Hematopoietic multipotent progenitor cell (in vitro differentiated cells): ENCODE measurements around the gene PDCD5. TPM values are rescaled to one million over a fixed set of nuclear protein-coding genes. Genes with fewer than 3 reads are reported as not detected.
"Not testable (repeated sequence)": the region's sequence is repeated elsewhere in the genome, so short reads cannot be mapped to it uniquely, and the experiment has no call there.

Source experiments
- DNase-seq, 3 donors: peaks; one replicate each; pipeline ENCODE4 v3.0.0-alpha.2; 2011 to 2015; ENCODE audit warnings: low read depth in 2 of 3, low spot score in 2 of 3
- total RNA-seq: library from RNA; depleted of rRNA; stranded (reverse); fragments of >200 nt; gene quantifications from one replicate; pipeline ENCODE4 v1.2.3, GENCODE V29; 2012

PDCD5 gene, protein sequence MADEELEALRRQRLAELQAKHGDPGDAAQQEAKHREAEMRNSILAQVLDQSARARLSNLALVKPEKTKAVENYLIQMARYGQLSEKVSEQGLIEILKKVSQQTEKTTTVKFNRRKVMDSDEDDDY
- total RNA-seq: 18.6 TPM

DNA sequence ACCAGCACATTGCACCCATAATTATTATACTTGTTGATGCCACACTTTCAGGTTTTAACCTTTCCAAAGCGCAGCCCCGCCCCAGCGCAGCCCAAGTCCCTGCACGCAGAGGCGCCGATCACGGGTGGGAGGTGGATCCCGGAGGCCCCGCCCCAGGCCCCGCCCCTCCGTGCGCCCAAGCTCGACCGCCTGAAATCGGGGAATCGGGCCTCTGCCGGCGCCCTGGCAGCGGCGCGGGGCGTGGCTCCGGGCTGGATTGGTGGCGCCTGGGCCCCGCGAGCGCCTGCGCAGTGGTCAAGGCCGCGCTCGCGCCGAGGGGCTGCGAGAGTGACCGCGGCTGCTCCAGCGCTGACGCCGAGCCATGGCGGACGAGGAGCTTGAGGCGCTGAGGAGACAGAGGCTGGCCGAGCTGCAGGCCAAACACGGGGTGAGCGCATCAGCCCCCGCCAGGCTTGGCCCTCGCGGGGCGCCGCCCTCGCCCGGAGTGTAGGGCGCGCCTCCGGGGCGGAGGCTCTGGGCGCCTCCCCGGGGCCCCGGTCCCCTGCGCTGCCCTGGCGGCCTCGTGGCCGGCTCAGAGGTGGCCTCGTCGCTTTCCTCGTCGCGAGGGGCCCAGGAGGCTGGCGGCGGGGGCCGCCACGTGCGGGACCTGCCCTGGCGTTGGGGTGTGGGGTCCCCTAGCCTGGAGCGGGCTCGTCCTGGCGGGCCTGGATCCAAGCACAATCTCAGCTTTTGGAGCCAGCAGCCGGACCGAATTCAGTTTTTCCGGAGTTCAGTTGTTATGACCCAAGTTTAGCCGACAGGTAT is at the start of gene PDCD5:
Gene PDCD5 (plus strand): TSS at position 290 of the 804 bp plus-strand sequence. CDS start 72 bp downstream, at position 362.
- peak; percentile 93 to 96 (median 95) for DNase-seq

DNA sequence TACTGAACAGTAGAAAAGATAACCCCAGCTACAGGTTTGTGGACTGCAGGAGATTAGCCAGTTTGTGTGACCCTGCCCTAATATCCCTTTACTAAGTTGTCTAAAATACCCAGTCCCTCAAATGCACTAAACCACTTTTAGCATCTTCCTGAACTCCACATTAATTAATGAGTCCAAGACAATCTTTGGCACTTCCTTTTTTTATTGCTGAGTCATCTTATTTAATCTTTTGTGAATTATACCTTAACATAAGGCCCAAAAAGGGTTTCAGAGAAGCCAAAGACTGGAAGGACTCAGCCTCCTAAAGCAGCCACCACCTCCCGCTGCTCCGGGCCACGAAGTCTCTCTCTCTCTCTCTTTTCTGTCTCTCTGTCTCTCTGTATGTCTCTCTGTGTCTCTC is 48.8 kb upstream of the PDCD5 start:
- DNase-seq: peak in 2 of 3 donors; percentile 5 to 56

DNA sequence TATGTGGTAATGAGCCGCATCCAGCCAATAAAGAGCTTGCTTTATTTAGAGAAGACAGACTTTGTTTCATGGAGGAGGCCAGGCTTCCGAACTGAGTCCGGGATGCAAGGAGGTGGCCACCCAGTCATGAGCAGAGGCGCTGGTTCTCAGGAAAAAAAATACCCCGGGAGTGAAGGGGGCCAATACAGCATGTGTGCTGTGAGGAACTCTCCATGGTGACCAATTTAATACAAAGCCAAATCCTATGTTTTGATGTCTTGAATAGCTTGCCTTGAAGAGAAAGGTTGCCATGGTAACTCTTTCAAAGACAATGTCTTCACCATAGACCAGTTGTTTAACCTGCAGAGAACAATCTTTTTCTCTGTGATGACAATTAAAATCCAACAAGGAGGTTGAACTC is 43.4 kb upstream of the PDCD5 start:
- no peak for DNase-seq

DNA sequence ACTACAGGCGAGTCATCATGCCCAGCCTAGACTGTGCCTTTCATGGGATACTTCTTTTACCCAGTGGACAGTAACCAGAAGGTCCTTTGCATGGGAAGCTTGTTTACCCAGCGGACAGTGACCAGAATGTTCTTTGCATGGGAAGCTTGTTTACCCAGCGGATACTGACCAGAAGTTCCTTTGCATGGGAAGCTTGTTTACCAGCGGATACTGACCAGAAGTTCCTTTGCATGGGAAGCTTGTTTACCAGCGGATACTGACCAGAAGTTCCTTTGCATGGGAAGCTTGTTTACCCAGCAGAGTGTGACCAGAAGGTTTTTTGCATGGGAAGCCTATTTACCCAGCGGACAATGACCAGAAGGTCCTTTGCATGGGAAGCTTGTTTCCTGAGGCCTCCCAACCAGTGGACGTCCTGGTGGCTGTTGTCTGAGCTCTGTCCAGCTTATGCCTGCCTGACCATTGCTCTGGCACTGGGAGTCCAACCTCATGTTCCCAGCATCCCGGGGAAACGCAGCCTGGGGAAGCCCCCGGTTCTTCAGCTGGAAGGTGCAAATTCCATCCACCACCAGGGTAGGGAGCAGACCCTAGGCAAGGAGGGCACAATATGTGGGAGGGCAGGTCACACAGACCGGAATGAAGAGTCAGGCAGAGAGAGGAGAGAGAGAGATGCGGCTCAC is 41.6 kb upstream of the PDCD5 start:
- no peak for DNase-seq

DNA sequence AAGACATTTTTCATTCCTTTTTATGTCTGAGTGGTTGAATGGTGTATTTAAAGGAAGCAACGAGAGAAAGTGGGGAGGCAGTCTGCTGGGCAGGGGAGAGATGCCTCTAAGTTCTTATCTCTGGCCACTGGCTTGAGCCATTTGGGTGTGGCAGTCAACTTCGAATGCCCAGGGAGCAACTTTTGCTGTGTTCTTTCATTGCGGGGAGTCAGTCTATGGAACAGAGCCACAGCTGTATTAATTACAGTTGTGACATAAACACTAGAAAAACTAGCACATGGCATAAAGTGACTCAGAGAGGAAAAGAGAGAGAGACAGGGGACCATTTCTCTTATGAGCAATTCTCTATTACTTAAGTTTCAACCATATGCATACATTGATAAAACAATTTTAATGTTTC is 40.4 kb upstream of the PDCD5 start:
- no peak for DNase-seq

DNA sequence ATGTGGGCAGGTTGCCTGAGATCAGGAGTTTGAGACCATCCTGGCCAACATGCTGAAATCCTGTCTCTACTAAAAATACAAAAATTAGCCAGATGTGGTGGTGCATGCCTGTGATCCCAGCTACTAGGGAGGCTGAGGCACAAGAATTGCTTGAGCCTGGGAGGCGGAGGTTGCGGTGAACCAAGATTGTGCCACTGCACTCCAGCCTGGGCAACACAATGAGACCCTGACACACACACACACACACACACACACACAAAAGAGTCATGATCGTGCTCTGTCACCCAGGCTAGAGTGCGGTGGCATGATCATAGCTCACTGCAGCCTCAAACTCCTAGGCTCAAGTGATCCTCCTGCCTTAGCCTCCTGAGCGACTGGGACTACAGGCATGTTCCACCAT is 39.6 kb upstream of the PDCD5 start:
- not testable (repeated sequence) for DNase-seq

DNA sequence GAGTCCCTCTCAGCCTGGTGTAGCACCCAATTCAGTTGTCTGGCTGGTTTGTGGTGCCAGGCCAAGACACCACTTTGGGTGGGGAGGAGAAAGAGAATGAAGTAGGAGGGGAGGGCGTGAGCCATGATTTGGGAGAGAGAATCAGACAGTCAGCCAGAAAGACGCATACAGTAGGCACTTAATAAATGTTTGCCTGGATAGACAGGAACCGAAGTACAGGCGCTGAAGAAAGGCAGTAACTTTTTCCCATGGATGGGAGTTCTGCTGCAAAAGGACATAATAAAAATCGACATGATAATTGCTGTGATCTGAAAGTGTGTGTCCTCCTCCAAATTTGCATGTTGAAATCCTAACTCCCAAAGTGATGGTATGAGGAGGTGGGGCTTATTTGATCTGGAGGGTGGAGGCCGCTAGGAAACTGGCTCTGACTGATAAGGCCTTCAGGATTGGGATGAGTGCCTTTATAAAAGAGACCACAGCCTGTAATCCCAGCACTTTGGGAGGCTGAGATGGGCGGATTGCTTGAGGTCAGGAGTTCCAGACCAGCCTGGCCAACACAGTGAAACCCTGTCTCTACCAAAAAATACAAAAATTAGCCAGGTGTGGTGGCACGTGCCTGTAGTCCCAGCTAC is 38.4 kb upstream of the PDCD5 start:
- DNase-seq: no peak

DNA sequence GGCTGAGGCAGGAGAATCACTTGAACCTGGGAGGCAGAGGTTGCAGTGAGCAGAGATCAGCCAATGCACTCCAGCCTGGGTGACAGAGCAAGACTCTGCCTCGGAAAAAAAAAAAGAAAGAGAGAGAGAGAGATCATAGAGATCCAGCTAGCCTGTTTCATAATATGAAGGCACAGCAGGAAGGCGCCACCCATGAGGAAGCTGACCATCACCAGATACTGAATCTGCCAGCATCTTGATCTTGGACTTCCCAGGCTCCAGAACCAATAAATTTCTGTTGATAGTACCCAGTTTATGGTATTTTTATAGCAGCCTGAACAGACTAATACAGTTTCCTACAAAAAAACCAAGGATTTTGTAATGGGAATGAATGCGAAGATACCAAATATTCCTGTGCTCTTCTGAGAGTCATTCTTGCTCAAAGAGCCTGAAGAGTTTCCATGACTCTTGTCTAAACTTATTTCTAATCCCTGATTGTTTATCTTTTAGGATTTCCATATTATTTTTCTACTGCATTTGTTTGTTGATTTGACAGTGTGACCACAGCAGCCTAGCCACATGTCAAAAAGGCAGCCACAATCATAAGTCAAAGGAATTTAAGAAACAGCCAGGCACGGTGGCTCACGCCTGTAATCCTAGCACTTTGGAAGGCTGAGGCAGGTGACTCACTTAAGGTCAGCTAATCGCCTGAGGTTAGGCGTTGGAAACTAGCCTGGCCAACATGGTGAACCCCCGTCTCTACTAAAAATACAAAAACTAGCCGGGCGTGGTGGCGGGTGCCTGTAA is 37.7 kb upstream of the PDCD5 start:
- DNase-seq: no peak

DNA sequence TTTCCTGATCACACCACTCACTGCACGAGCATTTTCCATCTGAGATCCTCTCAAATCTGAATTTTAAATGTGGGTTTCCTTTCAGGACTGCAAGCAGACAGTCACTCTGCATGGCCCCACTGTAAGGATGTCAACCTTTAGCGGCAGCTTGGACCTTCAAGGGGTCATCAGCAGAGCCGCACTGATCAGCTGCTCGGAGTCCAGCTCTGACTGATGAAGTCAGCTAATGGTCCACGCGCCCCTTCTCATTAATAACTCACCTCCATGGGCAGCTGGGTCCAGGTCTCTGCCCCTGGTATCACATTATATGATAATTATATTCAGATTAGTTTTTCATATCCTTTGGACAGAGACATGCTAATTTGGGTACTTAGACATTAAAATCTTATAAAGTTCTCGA is 36.1 kb upstream of the PDCD5 start:
- no peak for DNase-seq

DNA sequence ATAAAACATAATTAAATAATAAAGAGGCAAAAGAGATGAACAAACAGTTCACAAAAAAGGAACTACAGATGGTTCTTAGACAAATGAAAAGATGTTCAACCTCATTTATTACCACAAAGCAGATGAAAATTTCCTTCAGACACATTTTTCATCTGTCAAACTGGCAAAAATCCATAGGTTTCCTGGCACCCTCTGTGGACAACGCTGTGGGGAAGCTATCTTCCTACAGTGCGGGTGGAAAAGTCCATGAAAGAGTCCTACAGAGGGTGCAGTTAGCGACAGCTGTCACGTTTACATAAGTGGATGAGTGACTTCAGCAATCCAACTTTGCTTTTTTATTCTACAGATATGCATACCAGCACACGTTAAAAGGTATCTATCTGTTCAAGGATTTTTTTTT is 30.3 kb upstream of the PDCD5 start:
- no peak for DNase-seq

DNA sequence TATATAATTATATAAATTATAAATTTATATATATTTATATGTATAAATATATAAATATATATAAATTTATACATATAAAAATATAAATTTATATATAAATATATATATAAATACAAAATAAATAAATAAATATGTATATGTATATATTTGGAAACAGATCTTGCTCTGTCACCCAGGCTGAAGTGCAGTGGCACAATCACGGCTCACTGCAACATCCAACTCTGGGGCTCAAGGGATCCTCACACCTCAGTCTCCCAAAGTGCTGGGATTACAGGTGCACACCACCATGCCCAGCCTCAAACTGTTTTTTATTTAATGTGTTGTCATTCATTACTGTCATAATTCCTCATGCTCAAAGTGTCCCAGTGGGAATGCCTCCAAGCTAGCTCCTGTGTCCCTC is 25.2 kb upstream of the PDCD5 start:
- DNase-seq: no peak

DNA sequence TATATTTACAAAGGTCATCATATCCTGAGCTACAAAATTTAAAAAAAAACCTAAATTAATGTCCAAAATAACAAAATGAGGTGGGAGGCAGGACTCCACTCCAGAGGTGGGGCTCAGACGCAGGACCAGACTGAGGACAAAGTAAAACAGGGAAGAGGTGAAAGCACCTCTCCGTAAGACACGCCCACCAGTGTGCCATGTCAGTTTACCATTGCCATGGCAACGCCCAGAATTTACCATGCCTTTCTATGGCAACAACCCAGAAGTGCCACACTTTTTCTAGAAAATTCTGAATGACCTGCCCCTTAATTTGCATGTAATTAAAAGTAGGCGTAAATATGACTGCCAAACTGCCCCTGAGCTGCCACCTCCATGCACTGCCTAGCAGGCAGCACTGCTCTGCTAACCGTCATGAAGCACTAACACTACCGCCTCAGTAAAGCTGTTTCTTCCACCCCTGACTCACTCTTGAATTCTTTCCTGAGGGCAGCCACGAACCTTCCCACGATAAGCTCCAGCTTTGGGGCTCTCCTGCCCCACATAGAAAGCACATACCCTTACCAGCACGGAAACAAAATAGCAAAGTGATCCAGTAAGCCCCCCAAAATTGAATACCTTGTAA is 22.3 kb upstream of the PDCD5 start:
- DNase-seq: no peak

DNA sequence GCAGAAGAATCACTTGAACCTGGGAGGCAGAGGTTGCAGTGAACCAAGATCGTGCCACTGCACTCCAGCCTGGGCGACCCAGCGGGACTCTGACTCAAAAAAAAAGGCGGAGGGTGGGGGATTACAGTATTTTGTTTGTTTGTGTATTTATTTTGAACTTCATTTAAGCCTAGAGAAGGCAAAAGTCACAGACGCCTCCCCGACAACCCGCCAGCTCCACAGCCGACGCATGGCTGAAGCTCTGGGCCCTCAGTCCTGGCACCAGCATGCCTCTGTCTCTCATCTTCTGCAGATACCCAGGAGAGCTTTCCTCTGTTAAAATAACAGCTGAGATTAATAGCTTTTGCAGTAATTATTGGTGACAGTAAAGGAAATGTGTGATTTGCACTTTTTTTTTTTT is 17.2 kb upstream of the PDCD5 start:
- DNase-seq: no peak

DNA sequence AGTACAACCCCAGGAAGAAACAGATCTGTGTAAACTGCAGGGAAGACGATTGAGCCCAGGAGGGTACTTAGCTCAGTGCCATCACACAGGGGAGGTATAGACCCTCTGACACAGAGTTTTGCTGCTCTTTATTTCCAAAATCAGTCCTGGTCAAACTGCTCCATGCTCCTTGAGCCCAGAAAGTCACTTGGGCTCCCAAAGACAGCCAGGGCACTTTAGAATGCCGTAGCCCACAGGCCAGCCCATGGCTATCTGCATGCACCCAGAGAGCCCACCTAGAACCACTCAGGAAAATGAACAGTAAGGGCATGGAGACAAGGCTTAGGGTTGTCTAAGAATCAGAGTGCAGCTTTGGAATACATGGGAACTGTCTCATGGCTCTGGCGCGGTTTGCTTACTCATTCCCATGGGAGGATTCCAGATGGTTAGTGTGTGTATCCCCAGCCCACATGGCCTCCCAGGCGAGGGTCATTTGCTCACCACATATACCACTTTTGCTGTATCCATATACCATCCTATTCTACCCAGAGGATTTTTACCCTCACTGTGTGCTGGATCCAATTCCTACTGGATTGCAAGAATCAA is 14.7 kb upstream of the PDCD5 start:
- DNase-seq: no peak

DNA sequence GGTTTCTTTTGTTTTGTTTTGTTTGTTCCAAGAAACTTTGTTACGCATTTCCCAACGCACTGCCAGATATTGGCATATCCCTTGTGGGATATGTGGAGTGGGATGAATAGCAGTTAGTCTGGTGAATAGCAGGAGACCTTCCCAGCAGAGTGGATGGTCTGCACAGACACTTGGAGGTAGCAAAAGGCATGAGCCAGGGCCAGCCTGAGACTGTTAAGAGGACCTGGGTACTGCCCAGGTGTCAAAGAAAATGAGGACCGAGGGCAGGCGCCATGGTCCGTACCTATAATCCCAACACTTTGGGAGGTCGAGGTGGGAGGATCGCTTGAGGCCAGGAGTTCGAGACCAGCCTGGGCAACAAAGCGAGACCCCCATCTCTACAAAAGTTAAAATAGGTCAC is 13.5 kb upstream of the PDCD5 start:
- DNase-seq: no peak

DNA sequence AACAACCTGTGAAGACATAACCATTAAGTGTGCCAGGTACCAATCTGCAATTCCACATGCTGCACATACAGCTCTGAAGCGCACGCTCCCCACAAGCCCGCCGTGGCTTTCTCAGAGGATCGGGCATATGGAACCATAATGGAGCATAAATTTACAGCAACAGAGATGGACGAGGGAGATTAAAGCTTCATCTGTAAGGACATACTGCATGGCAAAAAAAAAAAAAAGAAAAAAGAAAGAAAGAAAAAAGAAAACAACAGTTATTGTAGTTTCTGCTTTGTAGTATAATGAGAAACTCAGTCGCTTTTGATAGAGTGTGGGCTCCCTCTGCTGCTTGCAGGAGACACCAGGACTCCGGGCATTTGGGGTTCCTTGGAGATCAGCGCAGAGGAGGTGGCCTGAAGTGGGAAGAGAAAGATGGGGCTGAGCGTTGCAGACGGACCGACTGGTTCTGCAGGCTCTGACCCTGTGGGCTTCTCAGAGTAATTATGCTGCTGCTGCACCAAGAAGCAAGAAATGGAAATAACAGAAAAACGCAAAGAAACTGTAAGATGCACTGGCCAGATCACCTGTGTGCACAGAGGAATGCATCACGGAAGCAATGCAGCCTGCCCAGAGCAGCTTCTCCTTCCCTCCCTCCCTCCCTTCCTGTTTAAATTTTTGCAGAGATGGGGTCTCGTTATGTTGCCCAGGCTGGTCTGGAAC is 10.8 kb upstream of the PDCD5 start:
- peak in 2 of 3 donors; percentile 53 to 80 for DNase-seq

DNA sequence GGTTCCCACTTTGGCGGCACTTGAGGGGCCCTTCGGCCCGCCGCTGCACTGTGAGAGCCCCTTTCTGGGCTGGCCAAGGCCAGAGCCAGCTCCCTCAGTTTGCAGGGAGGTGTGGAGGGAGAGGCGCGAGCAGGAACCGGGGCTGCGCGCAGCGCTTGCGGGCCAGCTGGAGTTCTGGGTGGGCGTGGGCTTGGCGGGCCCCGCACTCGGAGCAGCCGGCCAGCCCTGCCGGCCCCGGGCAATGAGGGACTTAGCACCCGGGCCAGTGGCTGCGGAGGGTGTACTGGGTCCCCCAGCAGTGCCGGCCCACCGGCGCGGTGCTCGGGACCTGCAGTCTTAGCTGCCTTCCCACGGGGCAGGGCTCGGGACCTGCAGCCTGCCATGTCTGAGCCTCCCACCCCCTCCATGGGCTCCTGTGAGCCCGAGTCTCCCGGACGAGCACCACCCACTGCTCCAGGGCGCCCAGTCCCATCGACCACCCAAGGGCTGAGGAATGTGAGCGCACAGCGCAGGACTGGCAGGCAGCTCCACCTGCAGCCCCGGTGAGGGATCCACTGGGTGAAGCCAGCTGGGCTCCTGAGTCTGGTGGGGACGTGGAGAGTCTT is 9.4 kb upstream of the PDCD5 start:
- DNase-seq: not testable (repeated sequence)

DNA sequence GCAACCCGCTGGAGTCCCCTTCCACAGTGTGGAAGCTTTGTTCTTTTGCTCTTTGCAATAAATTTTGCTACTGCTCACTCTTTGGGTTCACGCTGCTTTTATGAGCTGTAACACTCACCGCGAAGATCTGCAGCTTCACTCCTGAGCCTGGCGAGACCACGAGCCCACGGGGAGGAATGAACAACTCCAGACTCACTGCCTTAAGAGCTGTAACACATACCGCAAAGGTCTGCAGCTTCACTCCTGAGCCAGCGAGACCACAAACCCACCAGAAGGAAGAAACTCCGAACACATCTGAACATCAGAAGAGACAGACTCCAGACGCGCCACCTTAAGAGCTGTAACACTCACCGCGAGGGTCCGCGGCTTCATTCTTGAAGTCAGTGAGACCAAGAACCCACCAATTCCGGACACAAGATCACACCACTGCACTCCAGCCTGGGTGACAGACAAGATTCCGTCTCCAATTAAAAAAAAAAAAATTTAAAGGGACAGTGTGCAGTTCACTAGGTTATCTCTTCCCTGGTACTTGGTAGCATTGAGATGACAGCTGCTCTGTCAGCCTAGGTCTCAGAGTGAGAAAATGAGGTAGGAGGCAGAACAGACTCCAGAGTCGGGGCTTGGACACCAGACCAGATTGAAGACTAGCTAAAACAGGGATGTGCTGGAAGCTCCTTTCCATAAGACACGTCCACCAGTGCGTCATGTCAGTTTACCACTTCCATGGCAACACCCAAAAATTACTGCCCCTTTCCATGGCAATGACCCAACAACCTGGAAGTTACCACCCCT is 8.1 kb upstream of the PDCD5 start:
- peak in 1 of 3 donors; percentile 16 for DNase-seq
